HUES6 (cell line): ENCODE measurements around the gene CHL1.

Source experiments
- H3K27ac ChIP-seq: 2 replicates; pipeline ENCODE4 v1.7.0; 2013; ENCODE audit warnings: low read depth, mild to moderate bottlenecking, low read length, inconsistent platforms
- H3K27me3 ChIP-seq: 2 replicates; pipeline ENCODE4 v1.6.1; 2013; ENCODE audit warnings: low read length; ENCODE audit not compliant: control insufficient read depth, insufficient read depth
- H3K36me3 ChIP-seq: 2 replicates; pipeline ENCODE4 v1.6.1; 2013; ENCODE audit warnings: low read length; ENCODE audit not compliant: control insufficient read depth, insufficient read depth
- H3K4me1 ChIP-seq: 2 replicates; pipeline ENCODE4 v1.6.1; 2013; ENCODE audit warnings: low read length; ENCODE audit not compliant: control insufficient read depth, insufficient read depth
- H3K4me3 ChIP-seq: 2 replicates; pipeline ENCODE4 v1.5.1; 2013; ENCODE audit warnings: low read depth, low read length
- H3K9ac ChIP-seq: one replicate; pipeline ENCODE4 v1.6.1; 2013; ENCODE audit warnings: mild to moderate bottlenecking, low read length
- H3K9me3 ChIP-seq: 2 replicates; pipeline ENCODE4 v1.6.1; 2013; ENCODE audit warnings: low read depth, low read length; ENCODE audit not compliant: control insufficient read depth, insufficient read depth

Gene CHL1

GRCh38 chr3:228442-229182, 32.0 kb downstream of the CHL1 start:
- peaks cover 3% of the 10 kb centered on the region; the same call in 1 of the 2 replicates for H3K9me3 ChIP-seq

DNA sequence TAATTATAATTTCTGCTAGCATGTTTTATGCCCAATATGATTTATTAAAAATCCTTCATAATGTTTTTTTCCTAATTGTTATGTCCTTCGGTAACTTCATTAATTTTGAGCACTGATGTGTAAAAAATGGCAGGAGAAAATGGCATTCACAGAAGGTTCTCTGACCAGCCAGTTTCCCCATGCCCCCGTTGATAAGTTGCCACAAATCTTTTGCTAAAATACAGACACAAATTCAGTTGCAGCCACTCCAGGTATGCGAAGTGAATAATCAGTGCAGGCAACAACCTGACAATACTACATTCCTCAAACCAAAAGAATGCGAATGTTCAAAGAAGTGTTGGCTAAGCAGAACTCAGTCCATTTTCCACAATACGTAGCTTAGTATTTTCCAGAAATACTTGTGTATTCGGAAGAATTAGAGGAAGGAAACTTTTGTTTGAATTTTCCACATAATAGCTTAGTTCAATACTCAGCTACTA, 32.7 kb downstream of the CHL1 start:
- Histone ChIP-seq H3K9ac (no peak overlapping the region), H3K36me3 (no peaks in the 10 kb centered on the region), H3K27ac (no peak overlapping the region), H3K27me3 (no peaks in the 10 kb centered on the region), H3K4me1 (no peaks in the 10 kb centered on the region), H3K9me3 (0 out of 2 replicates have a peak, but pooled peaks cover 1% of the 10 kb centered on the region), H3K4me3 (no peak overlapping the region)

More at GRCh38 chr3:228442-229182, 32.0 kb downstream of the CHL1 start:
- H3K4me1 ChIP-seq, result no peaks in the 10 kb centered on the region
- no peak overlapping the region for H3K4me3 ChIP-seq
- H3K36me3 ChIP-seq, result no peaks in the 10 kb centered on the region
- no peak overlapping the region for H3K9ac ChIP-seq
- H3K27ac ChIP-seq, result no peak overlapping the region
- no peaks in the 10 kb centered on the region for H3K27me3 ChIP-seq

DNA sequence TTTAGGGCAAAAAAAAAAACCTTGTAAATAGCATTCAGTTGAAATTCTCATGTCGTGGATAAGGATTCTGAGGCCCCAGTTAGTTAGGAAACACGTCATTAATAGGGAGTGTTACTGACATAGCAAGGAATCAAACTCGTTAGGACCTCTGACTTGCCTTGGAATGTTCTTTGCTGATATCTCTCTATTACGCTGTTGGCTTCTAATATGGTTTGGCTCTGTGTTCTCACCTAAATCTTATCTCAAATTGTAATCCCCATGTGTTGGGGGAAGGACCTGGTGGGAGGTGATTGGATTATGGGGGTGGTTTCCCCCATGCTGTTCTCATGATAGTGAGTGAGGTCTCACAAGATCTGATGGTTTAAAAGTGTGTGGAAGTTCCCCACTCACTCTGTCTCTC, 40.3 kb downstream of the CHL1 start:
- Histone ChIP-seq H3K27ac (no peak overlapping the region), H3K9me3 (no peaks in the 10 kb centered on the region), H3K4me1 (no peaks in the 10 kb centered on the region), H3K27me3 (no peaks in the 10 kb centered on the region), H3K9ac (no peak overlapping the region), H3K36me3 (no peaks in the 10 kb centered on the region), H3K4me3 (no peak overlapping the region)

- Histone ChIP-seq H3K9me3 (no peaks in the 10 kb centered on the region), H3K4me3 (no peak overlapping the region), H3K27ac (no peak overlapping the region), H3K9ac (no peak overlapping the region), H3K36me3 (no peaks in the 10 kb centered on the region), H3K4me1 (no peaks in the 10 kb centered on the region), H3K27me3 (no peaks in the 10 kb centered on the region)
Observed at GRCh38 chr3:242602-243355, 46.2 kb downstream of the CHL1 start.

DNA sequence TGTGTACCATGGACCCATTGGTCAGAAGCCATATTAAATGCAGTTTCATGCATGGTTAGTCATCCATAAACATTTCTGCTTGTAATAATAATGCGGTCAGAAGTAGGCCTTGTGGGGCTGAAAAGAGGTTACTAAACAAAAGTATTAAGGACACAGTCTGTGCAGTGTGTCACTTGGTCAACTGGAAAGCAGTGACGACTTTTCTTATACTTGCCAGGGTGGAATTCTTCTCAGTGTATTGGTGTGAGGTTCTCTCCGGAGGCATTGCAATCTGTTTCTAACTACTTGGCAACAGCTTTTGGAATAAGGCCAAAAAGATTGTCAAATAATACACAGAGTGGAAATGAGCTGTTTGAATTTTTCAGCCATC, 46.8 kb downstream of the CHL1 start:
- no peak overlapping the region for H3K9ac ChIP-seq
- H3K36me3 ChIP-seq, result no peaks in the 10 kb centered on the region
- no peaks in the 10 kb centered on the region for H3K27me3 ChIP-seq
- no peak overlapping the region for H3K27ac ChIP-seq
- H3K4me1 ChIP-seq, result no peaks in the 10 kb centered on the region
- H3K4me3 ChIP-seq, result no peak overlapping the region
- H3K9me3 ChIP-seq, result no peaks in the 10 kb centered on the region

GRCh38 chr3:244041-244440, 47.5 kb downstream of the CHL1 start:
- Histone ChIP-seq H3K36me3 (no peaks in the 10 kb centered on the region), H3K27me3 (no peaks in the 10 kb centered on the region), H3K4me1 (no peaks in the 10 kb centered on the region), H3K27ac (no peak overlapping the region), H3K9ac (no peak overlapping the region), H3K9me3 (no peaks in the 10 kb centered on the region), H3K4me3 (no peak overlapping the region)

- Histone ChIP-seq H3K9me3 (no peaks in the 10 kb centered on the region), H3K4me1 (no peaks in the 10 kb centered on the region; the same call in 1 of the 2 replicates), H3K9ac (no peak overlapping the region), H3K4me3 (no peak overlapping the region), H3K27me3 (no peaks in the 10 kb centered on the region), H3K36me3 (no peaks in the 10 kb centered on the region), H3K27ac (no peak overlapping the region)
Observed at GRCh38 chr3:247916-248315, 51.4 kb downstream of the CHL1 start.

DNA sequence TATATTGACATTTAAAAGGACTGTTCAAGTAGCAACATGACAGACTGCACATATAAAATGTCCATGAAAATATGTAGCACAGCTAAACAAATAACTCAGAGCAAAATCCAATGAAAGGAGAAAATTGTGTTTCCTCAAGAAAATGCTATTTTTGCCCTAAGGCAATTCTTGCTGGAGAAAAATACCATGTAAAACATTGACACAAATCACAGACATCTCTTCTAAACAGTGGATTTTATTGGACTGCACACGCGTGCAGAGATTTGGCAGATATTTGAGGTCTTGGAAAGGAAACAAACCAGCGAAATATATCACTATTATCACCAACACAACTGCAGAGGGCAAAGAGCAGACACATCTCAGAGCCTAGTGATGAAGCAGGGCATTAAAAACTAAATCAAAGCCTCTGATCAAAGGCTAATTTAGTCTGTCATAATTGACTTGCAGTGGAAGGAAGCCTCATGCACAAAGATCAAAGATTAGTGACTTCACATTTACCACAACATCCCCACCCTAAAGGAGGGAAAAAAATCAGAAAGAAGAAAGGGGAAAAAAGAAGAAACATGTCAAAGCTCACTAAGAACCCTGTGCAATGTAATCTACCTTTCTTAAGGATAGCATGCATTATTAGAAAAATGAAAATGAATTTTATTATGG, 52.4 kb downstream of the CHL1 start:
- no peaks in the 10 kb centered on the region for H3K27me3 ChIP-seq
- H3K4me3 ChIP-seq, result no peak overlapping the region
- no peaks in the 10 kb centered on the region for H3K36me3 ChIP-seq
- H3K9me3 ChIP-seq, result no peaks in the 10 kb centered on the region
- H3K9ac ChIP-seq, result no peak overlapping the region
- no peak overlapping the region for H3K27ac ChIP-seq
- no peaks in the 10 kb centered on the region; the same call in 1 of the 2 replicates for H3K4me1 ChIP-seq

DNA sequence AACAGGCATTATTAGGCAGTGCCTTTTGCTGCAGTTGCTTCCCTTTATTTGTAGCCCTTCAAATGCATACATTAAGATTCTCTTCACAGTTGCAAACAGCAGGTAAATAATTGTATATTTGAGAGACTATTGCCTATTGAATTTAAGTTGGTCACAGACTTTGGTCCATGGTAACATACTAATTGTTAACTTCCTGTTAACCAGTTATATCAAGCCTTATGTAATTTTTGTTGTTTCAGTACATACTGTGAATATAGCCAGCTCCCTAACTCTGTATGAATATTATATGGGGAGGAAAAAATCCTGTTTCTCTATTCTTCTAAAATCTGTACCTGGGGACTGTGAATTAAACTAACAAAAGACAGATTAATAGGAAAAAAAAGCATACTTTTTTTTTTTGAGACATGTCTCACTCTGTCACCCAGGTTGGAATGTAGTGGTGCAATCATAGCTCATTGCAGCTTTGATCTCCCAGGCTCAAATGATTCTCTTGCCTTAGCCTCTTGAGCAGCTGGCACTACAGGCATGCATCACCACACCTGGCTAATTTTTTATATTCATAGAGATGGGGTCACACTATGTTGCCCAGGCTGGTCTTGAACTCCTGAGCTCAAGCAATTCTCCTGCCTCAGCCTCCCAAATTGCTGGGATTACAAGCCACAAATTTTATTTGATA, 53.2 kb downstream of the CHL1 start:
- H3K4me3 ChIP-seq, result no peak overlapping the region
- no peaks in the 10 kb centered on the region for H3K9me3 ChIP-seq
- no peaks in the 10 kb centered on the region for H3K36me3 ChIP-seq
- no peak overlapping the region for H3K9ac ChIP-seq
- no peak overlapping the region for H3K27ac ChIP-seq
- H3K4me1 ChIP-seq, result peaks cover 2% of the 10 kb centered on the region; the same call in 1 of the 2 replicates
- no peaks in the 10 kb centered on the region for H3K27me3 ChIP-seq

- Histone ChIP-seq H3K27ac (no peak overlapping the region), H3K27me3 (no peaks in the 10 kb centered on the region), H3K9ac (no peak overlapping the region), H3K9me3 (no peaks in the 10 kb centered on the region), H3K36me3 (no peaks in the 10 kb centered on the region), H3K4me1 (peaks cover 7% of the 10 kb centered on the region; the same call in 1 of the 2 replicates), H3K4me3 (no peak overlapping the region)
Observed at GRCh38 chr3:256501-256900, 59.9 kb downstream of the CHL1 start.
